IgD-negative memory B cell (primary cell): Measurements from ENCODE around the gene CRABP2. TPM values are rescaled to one million over a fixed set of nuclear protein-coding genes. Genes with fewer than 3 reads are reported as not detected.

Source experiments
- H3K27ac Mint-ChIP-seq, 3 donors: one replicate each; pipeline ENCODE4 v1.8.0; 2020 to 2022; ENCODE audit warnings: mild to moderate bottlenecking in 3 of 3, mixed read lengths in 3 of 3, moderate library complexity in 1 of 3
- H3K27me3 Mint-ChIP-seq: one replicate; pipeline ENCODE4 v1.8.0; 2021; ENCODE audit warnings: mixed read lengths
- H3K36me3 Mint-ChIP-seq: one replicate; pipeline ENCODE4 v1.8.0; 2020; ENCODE audit warnings: mild to moderate bottlenecking, mixed read lengths
- H3K4me1 Mint-ChIP-seq, 3 donors: one replicate each; pipeline ENCODE4 v1.8.0; 2020 to 2022; ENCODE audit warnings: mixed read lengths in 3 of 3, mild to moderate bottlenecking in 1 of 3
- H3K4me3 Mint-ChIP-seq, 4 donors: one replicate each; pipeline ENCODE4 v1.8.0; 2020 to 2022; ENCODE audit warnings: mild to moderate bottlenecking in 4 of 4, mixed read lengths in 4 of 4, moderate library complexity in 3 of 4
- H3K9me3 Mint-ChIP-seq, 3 donors: one replicate each; pipeline ENCODE4 v1.8.0; 2020 to 2021; ENCODE audit warnings: mixed read lengths in 3 of 3, mild to moderate bottlenecking in 1 of 3
- polyA plus RNA-seq: library from polyadenylated mRNA; unstranded; fragments of 300-500 nt; fragmentation: Illumina TruSeq; gene quantifications from one replicate; pipeline ENCODE4 v1.2.3, GENCODE V29; 2021

Gene CRABP2
- polyA plus RNA-seq: 0.31 TPM

DNA sequence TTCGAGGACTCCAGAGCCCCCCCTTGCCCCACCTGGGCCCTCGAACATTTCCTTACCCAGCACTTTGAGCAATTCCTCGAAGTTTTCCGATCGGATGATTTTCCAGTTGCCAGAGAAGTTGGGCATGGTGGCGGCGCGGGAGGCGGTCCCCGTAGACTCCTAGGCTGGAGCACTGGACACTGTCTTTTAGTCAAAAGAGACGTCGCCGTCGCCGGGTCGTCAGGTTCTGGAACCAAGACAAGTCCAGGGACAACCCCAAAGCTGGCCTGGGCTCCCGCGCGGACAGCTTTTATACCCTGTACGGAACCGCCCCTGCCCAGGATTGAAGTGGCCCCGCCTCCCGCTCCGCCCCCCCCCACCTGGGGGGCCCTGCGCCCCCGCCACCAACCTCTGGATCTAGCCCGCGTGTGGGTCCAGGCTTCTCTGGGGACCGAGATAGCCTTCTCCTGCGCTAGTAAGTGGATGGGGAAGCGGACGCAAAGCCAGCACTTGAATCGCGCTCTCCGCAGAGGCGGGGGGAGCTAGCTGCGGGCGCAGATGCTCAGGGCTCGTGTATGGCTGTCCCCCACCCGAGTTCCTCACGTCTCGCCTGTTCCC lies at the start of gene CRABP2:
CRABP2 (minus strand) TSS at position 263 of the 597 bp plus-strand sequence; CDS start at position 126, 137 bp downstream.
- Mint-ChIP-seq H3K4me3 (peak within 1 kb of the TSS; percentile 79 to 92 (median 88)), H3K36me3 (no peaks in the 10 kb centered on the region), H3K27me3 (peaks cover 32% of the 10 kb centered on the region), H3K4me1 (peaks cover 0 to 12% (median 4%) of the 10 kb centered on the region in 3 donors), H3K27ac (peak within 1 kb of the TSS in 1 of 3 donors; percentile 29), H3K9me3 (no peaks in the 10 kb centered on the region)

DNA sequence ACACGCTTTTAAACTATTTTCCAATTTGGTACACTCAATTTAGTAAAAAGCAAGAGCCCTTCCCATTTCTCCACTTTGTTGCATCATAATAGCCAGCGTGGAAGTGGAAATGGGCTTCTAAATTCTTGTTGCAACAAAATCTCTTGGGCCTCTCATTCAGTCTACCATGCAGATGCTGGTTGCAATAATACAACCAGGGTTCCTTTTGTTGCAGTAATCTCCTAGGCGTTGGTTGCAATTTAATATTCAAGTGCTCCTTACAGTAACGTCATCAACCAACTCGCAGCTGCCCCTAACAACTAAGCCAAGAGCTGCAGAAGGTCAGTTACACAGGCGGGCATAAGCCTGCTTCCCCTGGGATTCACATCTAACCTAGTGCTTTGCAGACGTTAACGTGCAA lies 48.8 kb upstream of the CRABP2 start:
- Mint-ChIP-seq H3K27me3 (no peaks in the 10 kb centered on the region), H3K9me3 (no peaks in the 10 kb centered on the region), H3K4me1 (peaks cover 26 to 32% (median 31%) of the 10 kb centered on the region in 3 donors), H3K36me3 (no peaks in the 10 kb centered on the region), H3K4me3 (peak overlapping the region in 2 of 4 donors; percentile 17 to 88), H3K27ac (peak overlapping the region in 2 of 3 donors; percentile 64 to 76)

DNA sequence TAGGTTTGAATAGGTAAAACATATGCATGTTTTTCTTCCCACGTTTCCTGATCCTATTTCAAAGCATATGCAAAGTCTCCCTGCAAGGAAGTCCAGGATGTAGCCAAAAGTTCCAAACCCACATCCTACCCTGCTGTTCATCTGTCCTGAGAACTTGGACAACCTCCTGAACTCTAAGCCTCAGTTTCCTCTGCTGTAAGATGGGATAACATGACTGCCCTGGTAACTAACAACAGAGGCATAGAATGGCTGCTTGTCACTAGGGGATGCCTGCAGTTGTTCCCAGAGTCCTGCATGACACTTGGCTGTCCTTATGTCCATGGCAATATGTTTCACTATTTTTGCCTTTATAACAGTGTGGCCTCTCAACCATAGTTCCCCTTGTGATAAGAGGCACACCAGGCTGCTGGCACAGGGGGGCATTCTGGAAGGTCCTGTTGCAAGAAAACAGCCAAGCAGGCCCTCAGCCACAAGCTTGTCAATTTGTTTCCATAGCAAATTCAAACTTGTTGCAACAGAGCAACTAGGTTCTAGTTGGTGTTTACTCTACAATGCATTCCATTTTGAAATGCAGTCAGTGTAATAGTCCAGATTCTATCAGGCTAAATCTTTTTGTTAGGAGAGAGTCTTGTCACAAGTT lies 47.6 kb upstream of the CRABP2 start:
- Mint-ChIP-seq H3K36me3 (no peaks in the 10 kb centered on the region), H3K9me3 (no peaks in the 10 kb centered on the region), H3K27ac (peak overlapping the region in 1 of 3 donors; percentile 96), H3K27me3 (no peaks in the 10 kb centered on the region), H3K4me3 (peak overlapping the region; percentile 87 to 96 (median 92)), H3K4me1 (peaks cover 34 to 44% (median 42%) of the 10 kb centered on the region in 3 donors)

DNA sequence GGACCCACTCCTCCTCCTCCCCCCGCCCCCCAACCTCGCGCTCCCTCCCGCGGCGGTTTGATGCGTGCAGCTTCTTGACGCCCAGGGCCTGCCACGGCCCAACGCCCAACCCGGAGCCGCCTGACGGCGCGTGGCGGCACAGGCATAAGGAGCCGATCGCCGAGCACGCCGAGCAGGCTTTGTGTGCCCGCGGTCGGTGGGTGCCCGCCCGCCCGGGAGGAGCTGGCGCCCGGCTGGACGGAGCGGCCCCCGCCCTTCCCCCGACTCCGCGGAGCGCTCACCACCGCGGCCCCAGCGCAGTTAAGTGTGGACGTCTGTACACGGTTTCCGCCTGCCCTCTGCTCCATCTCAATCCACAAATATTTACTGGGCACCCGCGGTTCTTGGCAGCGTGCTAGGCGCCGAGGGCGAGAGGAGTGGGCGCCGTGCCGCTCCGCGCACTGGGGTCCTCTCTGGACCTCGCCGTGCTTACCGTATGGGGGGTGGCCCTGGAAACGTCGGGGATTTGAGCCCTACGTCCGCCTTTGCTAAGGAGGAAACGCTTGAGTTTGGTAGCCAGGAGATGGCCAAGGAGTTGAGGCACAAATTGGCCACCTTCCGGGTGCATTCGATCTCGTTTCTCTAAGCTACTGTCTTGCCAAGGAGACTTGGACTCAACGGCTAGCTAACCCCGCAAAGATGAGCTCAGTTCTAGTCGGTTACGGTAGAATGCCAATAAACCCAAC lies 46.5 kb upstream of the CRABP2 start:
- peak overlapping the region; percentile 87 to 96 (median 92) for H3K4me3 Mint-ChIP-seq
- peaks cover 42 to 52% (median 48%) of the 10 kb centered on the region in 3 donors for H3K4me1 Mint-ChIP-seq
- no peaks in the 10 kb centered on the region for H3K9me3 Mint-ChIP-seq
- H3K36me3 Mint-ChIP-seq: no peaks in the 10 kb centered on the region
- H3K27me3 Mint-ChIP-seq: no peaks in the 10 kb centered on the region
- peak overlapping the region; percentile 86 to 96 (median 90) for H3K27ac Mint-ChIP-seq

DNA sequence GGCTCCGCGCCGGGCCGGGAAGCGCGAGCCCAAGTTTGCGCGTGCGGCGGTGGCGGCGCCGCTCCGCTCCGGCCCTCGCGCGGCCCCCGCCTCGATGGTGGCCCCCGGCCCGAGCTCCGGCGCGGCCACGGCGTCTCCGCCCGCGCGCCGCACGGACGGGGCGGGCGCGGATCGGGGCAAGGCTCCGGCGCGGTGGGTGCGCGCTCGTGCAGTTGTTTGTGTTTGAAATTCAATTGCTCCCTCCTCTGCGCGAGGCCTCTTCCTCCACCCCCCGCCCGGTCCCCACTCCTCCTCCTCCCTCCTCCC lies 46.0 kb upstream of the CRABP2 start, which contains the start of gene HDGF:
HDGF (minus strand) TSS at position 225 of the 306 bp plus-strand sequence. CDS start 246 bp downstream, outside the sequence.
- Mint-ChIP-seq H3K27me3 (no peaks in the 10 kb centered on the region), H3K4me3 (peak within 1 kb of the TSS; percentile 88 to 97 (median 94)), H3K27ac (peak within 1 kb of the TSS; percentile 90 to 96 (median 94)), H3K4me1 (peaks cover 43 to 54% (median 50%) of the 10 kb centered on the region in 3 donors), H3K36me3 (no peaks in the 10 kb centered on the region), H3K9me3 (no peaks in the 10 kb centered on the region)

DNA sequence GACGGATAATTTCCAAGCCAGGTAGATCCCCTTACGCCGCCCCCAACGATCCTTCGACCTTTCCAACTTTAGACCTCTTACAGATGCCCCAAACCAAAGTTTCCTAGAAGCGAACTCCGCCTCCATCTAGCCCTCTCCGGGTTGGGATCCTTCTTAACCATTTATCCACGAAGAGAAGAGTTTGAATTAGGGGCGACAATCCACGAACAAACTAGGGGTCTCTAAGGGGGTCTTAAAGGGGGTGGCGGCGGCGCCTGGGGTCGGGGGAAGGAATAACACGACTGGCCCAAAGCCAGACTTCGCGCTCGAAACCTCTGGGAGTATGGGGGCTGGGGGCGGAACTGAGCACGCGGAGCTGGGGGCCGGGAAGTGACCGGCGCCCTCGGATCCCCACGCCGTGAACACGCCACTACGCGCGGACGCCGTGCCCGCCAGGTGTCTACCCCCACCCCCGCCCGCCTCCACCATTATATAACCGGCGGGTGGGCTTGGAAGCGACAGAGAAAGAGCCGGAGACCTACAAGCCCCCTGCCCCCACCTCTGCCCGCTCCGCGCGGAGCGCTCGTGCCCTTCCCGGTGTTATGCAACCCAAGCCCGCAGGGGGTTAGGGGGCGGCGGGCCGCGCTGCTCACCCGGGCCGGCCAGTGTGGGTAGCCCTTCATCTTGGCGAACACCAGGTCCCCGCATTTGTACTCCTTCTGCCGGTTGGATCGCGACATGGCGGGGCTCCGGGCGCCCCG lies 45.5 kb upstream of the CRABP2 start:
- Mint-ChIP-seq H3K36me3 (peaks cover under 1% of the 10 kb centered on the region), H3K4me1 (peaks cover 48 to 54% (median 52%) of the 10 kb centered on the region in 3 donors), H3K27me3 (no peaks in the 10 kb centered on the region), H3K9me3 (no peaks in the 10 kb centered on the region), H3K4me3 (peak overlapping the region; percentile 88 to 97 (median 94)), H3K27ac (peak overlapping the region; percentile 86 to 94 (median 88))

DNA sequence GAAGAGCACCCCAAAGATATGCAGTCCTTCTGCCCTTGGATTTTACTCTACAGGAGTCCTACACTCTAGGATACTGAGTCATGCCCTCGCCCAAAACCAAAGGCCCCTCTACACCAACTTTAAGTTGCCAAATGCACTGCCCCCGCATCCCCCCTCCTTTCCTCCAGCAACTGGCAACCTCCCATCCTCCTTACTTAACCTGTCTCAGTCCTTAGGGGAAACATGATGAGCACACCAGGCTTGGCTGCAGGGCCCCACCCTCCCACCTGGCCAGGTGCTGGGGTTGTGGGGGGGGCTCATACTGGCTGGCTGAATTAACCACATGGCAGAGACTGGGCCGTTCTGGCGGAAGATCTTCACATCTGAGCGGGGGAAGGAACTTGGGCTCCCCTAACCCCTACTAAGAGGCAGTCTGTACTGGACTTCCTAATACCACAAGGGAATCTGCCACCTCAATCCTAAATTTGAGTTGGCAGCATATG lies 44.8 kb upstream of the CRABP2 start:
- Mint-ChIP-seq H3K27me3 (no peaks in the 10 kb centered on the region), H3K36me3 (peaks cover 2% of the 10 kb centered on the region), H3K27ac (peak overlapping the region; percentile 86 to 94 (median 88)), H3K4me1 (peaks cover 43 to 52% (median 51%) of the 10 kb centered on the region in 3 donors), H3K4me3 (peak overlapping the region; percentile 88 to 97 (median 94)), H3K9me3 (no peaks in the 10 kb centered on the region)

DNA sequence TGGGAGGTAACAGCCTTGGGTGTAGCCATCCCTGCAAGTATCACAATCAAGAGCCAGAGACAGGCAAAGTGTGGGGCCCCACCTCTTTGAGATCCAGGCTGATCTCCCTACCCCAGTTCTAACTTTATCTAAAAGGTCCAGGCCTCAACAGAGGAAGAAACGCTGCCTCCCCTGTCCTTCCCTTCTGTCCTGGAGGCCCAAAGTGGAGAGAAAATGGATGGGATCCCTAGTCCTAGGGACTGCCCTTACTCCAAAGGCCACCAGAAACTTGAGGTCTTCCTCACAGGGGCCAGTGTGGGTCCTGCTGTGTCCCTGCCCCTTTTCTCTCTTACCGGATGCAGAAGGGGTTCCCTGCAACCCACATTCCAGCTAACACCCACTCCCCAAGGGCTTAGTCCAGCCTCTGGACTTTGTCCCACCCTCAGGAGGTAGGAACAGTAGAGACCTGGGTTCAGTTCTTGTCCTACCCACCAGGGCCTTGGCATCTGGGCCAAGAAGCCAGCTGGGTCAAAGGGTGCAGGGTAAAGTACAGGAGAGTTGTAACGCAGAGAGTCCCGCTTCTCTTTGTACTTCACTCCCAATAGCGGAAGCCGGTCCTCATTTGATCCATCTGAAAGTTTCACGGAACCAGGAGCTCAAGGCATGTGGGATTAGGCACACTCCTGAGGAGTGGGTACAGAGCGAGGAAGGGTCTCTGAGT lies 44.2 kb upstream of the CRABP2 start:
- no peaks in the 10 kb centered on the region for H3K27me3 Mint-ChIP-seq
- peak overlapping the region; percentile 88 to 97 (median 94) for H3K4me3 Mint-ChIP-seq
- peak overlapping the region; percentile 71 to 94 (median 86) for H3K27ac Mint-ChIP-seq
- H3K4me1 Mint-ChIP-seq: peaks cover 39 to 48% (median 46%) of the 10 kb centered on the region in 3 donors
- H3K36me3 Mint-ChIP-seq: peaks cover 2% of the 10 kb centered on the region
- no peaks in the 10 kb centered on the region for H3K9me3 Mint-ChIP-seq

DNA sequence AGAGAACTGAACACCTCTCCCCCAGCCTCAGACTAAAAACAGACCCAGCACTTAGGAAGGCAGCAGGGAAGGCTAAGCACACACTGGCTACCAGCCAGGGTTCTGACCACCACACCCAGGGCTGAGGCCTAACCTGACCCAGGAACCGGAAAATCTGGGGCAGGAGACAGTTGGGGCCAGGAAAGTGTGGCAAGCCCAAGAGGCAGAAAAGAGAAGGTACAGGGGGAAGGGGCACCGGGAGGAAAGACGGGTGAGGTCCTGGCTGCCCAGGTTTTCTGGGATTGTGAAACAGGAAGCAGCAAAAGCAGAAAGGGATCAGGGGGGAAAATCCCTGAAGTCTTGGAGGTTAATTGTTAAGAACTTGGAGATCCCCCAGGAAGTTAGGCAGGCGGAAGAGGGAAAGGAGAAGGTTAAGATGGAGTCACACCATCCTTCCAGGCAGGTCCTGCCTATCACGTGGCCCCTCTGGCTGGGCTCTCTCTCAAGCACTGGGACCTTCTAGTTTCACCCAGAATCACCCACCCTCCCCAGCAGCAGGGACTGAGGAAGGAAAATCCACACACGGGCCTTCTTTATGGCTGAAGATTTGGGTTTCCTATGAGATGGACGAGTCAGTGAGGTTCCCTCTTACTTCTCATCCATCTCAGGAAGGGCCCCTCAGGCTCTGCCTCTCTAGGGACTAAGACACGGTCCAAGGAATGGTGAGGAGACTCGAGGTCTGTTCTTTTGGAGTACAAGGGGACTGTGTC lies 43.5 kb upstream of the CRABP2 start:
- Mint-ChIP-seq H3K27ac (peak overlapping the region; percentile 84 to 94 (median 86)), H3K27me3 (no peaks in the 10 kb centered on the region), H3K4me1 (peaks cover 35 to 48% (median 46%) of the 10 kb centered on the region in 3 donors), H3K36me3 (peaks cover 2% of the 10 kb centered on the region), H3K9me3 (no peaks in the 10 kb centered on the region), H3K4me3 (peak overlapping the region; percentile 88 to 97 (median 94))

DNA sequence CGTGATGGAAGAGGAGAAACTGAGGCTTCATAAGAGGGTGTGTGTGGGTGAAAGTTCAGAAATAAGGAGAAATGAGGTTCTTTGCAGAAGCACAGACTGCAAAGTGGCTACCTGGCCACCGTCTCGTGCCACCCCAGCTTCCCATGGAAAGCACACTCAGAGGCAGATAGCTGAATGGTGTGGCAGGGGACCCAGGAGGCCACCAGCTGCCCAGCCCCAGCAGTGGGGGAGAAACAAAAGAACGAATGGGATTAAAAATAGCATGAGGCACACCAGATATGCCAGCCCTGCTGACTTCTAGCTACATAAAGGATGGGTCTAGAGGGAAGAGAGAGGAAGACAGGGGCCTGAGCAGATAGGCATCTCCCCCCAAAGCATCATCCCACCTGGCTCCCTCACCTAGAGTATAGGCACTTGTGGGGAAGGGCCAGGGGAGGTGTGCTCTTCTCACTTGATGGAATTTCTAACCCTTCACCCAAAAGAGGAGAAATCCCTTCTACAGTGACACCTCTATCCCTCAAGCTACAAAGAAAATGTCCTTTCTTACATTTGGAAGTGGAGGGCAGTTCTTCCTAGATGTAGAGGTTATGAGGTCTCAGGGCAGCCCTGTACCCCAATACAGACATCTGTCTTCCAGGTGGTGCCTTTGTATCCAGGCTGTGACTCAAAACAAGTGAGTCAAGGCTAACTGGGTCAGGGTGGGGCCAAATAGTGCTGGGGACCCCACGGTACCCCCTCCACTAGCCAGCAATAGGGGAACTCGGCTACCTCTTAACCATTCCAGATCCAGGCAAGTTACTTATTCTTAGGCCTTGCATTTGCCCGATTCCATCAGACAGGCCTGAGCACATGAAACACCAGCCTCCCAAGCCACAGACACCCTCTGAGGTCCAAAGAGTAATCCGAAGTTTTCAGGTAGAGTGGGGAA lies 42.6 kb upstream of the CRABP2 start:
- Mint-ChIP-seq H3K4me1 (peaks cover 35 to 48% (median 46%) of the 10 kb centered on the region in 3 donors), H3K27ac (peak overlapping the region; percentile 84 to 94 (median 86)), H3K9me3 (no peaks in the 10 kb centered on the region), H3K36me3 (peaks cover 2% of the 10 kb centered on the region), H3K4me3 (peak overlapping the region; percentile 59 to 97 (median 92)), H3K27me3 (no peaks in the 10 kb centered on the region)

DNA sequence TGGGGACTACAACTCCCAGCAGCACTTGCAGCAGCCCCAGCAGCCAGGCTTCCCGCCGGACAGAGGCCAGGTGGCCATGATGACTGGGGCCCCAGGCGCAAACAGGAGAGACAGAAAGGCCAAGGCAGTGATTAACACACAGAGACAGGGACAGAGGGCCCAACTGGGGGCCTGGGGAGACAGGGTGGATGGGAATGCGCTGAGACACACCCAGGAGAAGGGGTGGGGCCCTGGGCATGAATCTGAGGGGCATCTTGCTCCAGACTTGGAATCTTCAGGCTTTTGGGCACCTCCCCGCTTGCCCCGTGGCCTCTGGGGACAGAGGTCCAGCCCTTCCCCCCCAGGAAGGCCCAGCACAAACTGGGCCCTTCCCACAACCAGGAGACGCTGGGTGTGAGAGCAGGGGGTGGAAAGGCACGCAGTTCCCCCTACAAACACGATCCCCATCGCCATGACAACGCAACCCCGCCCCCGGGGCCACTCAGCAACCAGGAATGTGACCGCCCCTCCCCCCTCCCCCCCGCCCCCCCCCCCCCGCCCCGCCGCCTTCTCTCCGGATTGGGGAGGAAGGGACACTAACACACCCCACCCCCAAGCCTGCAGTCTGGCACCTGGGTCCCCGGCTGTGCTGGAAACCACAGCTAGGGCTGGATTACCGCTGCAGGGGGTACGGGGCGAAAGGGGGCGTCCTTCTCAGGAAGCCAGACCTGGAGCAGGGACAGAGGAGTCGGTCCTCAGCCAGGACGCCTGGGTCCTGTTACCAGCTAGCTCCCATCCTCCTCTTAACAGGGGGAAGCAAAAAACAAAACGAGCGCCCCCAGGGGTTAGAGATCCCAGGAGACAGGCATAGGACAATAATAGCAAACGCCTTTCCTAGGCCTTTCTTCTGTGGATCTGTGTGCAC lies 41.6 kb upstream of the CRABP2 start:
- Mint-ChIP-seq H3K27ac (peak overlapping the region; percentile 83 to 95 (median 86)), H3K36me3 (peaks cover 4% of the 10 kb centered on the region), H3K27me3 (no peaks in the 10 kb centered on the region), H3K9me3 (no peaks in the 10 kb centered on the region), H3K4me1 (peaks cover 37 to 44% (median 40%) of the 10 kb centered on the region in 3 donors), H3K4me3 (peak overlapping the region; percentile 78 to 97 (median 92))

DNA sequence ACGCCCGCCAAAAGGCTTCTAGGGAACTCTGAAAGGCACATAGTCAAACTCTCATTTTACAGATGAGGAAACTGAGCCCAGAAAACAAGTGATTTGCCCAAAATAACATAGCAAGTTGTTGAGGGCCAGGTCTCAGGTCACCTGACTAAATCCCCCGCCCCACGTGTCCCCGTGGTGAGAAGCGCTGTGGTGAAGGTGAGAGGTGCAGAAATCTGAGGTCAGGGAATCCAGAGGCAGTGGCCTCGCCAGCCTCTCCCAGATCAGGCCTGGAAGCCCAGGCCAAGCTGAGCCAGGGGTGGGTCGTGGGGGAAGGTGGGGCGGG lies 41.0 kb upstream of the CRABP2 start:
- H3K9me3 Mint-ChIP-seq: no peaks in the 10 kb centered on the region

More for the DNA sequence above, 41.0 kb upstream of the CRABP2 start:
- H3K27me3 Mint-ChIP-seq: no peaks in the 10 kb centered on the region
- H3K27ac Mint-ChIP-seq: peak overlapping the region in 2 of 3 donors; percentile 86 to 95
- peaks cover 41 to 49% (median 43%) of the 10 kb centered on the region in 3 donors for H3K4me1 Mint-ChIP-seq
- H3K4me3 Mint-ChIP-seq: peak overlapping the region in 3 of 4 donors; percentile 74 to 97 (median 88)
- peaks cover 4% of the 10 kb centered on the region for H3K36me3 Mint-ChIP-seq
